ENCODE data around the gene DMRTC2.

GRCh38 chr19:41804336-41804735, 40.5 kb upstream of the DMRTC2 start:
- TF ChIP-seq, protein P1, sequence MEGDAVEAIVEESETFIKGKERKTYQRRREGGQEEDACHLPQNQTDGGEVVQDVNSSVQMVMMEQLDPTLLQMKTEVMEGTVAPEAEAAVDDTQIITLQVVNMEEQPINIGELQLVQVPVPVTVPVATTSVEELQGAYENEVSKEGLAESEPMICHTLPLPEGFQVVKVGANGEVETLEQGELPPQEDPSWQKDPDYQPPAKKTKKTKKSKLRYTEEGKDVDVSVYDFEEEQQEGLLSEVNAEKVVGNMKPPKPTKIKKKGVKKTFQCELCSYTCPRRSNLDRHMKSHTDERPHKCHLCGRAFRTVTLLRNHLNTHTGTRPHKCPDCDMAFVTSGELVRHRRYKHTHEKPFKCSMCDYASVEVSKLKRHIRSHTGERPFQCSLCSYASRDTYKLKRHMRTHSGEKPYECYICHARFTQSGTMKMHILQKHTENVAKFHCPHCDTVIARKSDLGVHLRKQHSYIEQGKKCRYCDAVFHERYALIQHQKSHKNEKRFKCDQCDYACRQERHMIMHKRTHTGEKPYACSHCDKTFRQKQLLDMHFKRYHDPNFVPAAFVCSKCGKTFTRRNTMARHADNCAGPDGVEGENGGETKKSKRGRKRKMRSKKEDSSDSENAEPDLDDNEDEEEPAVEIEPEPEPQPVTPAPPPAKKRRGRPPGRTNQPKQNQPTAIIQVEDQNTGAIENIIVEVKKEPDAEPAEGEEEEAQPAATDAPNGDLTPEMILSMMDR (IDR thresholded peaks at IDR 0.05), result no peak
- no peak for TF ChIP-seq POLR2A (IDR thresholded peaks at IDR 0.05)
- TF ChIP-seq POLR2AphosphoS5 (IDR thresholded peaks at IDR 0.05), result no peak
